ENCODE data around the gene MRPL17. TPM values are rescaled to one million over a fixed set of nuclear protein-coding genes. Genes with fewer than 3 reads are reported as not detected.
A peak's percentile ranks its signal among the peaks of the same experiment; 100 is the strongest.

The MRPL17 gene
- total RNA-seq, 1 donor from 2014 or later, result 33.9 TPM

- H3K9me3 ChIP-seq (ENCODE audit: control insufficient read depth in 3 of 3, low read length in 3 of 3), result no peaks in the 10 kb centered on the region
- H3K9ac ChIP-seq (ENCODE audit: low read depth in 1 of 3, low read length in 3 of 3), result no peak overlapping the region
- H3K4me3 ChIP-seq (ENCODE audit: low read length in 3 of 3), result no peak overlapping the region
- peaks cover 35 to 40% (median 36%) of the 10 kb centered on the region in 3 donors for H3K4me1 ChIP-seq (ENCODE audit: control insufficient read depth in 3 of 3, insufficient read depth in 3 of 3, low read length in 3 of 3)
- H3K36me3 ChIP-seq (ENCODE audit: control insufficient read depth in 3 of 3, insufficient read depth in 3 of 3, low read length in 3 of 3), result no peaks in the 10 kb centered on the region
- peak overlapping the region; percentile 85 for H3K27ac ChIP-seq (ENCODE audit: low read depth, low read length)
- peaks cover 5 to 13% (median 7%) of the 10 kb centered on the region in 3 donors for H3K27me3 ChIP-seq (ENCODE audit: control insufficient read depth in 3 of 3, insufficient read depth in 3 of 3, low read length in 3 of 3)
Observed at GRCh38 chr11:6648501-6648900, 34.6 kb downstream of the MRPL17 start.

DNA sequence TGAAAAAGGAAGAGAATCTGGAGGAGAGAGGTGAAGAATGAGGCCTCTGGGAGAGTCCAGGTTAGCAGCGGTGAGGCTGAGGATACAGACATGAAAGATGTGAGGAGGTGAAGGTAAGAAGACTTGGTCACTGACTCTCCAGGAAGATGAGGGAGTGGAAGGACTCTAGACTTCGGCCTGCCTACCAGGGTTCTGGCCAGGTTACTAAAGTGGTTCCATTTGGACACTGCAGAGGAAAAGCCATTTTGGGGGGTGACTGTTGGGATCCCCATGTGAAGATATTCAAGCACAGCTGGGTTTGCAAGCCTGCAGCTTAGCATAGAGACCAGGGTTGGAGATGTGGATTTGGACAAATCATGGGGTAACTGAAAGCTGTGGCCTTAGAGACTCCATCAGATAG is 35.3 kb downstream of the MRPL17 start:
- no peaks in the 10 kb centered on the region for H3K36me3 ChIP-seq (ENCODE audit: control insufficient read depth in 3 of 3, insufficient read depth in 3 of 3, low read length in 3 of 3)
- no peak overlapping the region for H3K4me3 ChIP-seq (ENCODE audit: low read length in 3 of 3)
- no peak overlapping the region for H3K9ac ChIP-seq (ENCODE audit: low read depth in 1 of 3, low read length in 3 of 3)
- no peaks in the 10 kb centered on the region for H3K9me3 ChIP-seq (ENCODE audit: control insufficient read depth in 3 of 3, low read length in 3 of 3)
- peaks cover 4 to 13% (median 5%) of the 10 kb centered on the region in 3 donors for H3K27me3 ChIP-seq (ENCODE audit: control insufficient read depth in 3 of 3, insufficient read depth in 3 of 3, low read length in 3 of 3)
- peaks cover 34 to 36% (median 36%) of the 10 kb centered on the region in 3 donors for H3K4me1 ChIP-seq (ENCODE audit: control insufficient read depth in 3 of 3, insufficient read depth in 3 of 3, low read length in 3 of 3)
- peak overlapping the region; percentile 85 for H3K27ac ChIP-seq (ENCODE audit: low read depth, low read length)

DNA sequence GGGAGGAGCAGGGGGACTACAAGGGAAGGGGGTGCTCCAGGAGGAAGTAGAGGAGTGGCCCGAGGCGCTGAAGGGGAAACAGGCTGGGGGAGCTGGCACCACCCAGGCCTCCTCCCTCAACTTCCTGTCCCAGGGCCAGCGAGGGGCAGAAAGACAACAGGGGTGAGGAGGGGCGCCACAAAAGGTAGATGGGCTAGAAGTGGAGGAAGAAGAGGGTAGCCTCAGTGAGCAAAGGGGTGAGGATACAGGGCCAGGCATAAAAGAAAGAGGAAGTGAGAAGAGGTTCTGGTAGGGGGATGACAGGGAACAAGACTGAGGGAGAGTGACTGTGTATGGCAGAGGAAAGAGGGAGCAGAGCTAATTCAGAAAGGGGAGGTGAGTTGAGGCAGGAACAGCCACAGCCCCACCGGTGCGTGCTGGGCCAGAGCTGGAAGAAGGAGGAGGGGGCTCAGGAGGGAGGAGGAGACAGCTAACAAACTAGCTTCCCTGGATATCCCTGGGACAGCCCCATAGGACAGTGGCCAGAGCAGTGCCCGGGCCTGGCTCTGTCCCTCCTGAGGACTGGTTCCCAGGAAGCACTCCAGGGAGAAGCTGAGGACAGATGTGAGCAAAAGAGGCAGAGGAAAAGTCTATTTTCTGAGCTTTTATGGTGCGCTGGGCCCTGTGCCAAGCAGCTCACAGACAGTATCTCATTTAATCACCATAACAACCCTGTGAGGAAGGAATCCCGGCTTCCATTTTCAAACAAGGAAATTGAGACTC is 36.0 kb downstream of the MRPL17 start:
- Histone ChIP-seq H3K27me3 (ENCODE audit: control insufficient read depth in 3 of 3, insufficient read depth in 3 of 3, low read length in 3 of 3) (peaks cover 0 to 13% (median 5%) of the 10 kb centered on the region in 3 donors), H3K36me3 (ENCODE audit: control insufficient read depth in 3 of 3, insufficient read depth in 3 of 3, low read length in 3 of 3) (no peaks in the 10 kb centered on the region), H3K4me1 (ENCODE audit: control insufficient read depth in 3 of 3, insufficient read depth in 3 of 3, low read length in 3 of 3) (peaks cover 31 to 36% (median 32%) of the 10 kb centered on the region in 3 donors), H3K4me3 (ENCODE audit: low read length in 3 of 3) (peak overlapping the region in 2 of 3 donors; percentile 20 to 27), H3K9me3 (ENCODE audit: control insufficient read depth in 3 of 3, low read length in 3 of 3) (no peaks in the 10 kb centered on the region), H3K27ac (ENCODE audit: low read depth, low read length) (peak overlapping the region; percentile 85), H3K9ac (ENCODE audit: low read depth in 1 of 3, low read length in 3 of 3) (peak overlapping the region in 2 of 3 donors; percentile 28 to 58)

DNA sequence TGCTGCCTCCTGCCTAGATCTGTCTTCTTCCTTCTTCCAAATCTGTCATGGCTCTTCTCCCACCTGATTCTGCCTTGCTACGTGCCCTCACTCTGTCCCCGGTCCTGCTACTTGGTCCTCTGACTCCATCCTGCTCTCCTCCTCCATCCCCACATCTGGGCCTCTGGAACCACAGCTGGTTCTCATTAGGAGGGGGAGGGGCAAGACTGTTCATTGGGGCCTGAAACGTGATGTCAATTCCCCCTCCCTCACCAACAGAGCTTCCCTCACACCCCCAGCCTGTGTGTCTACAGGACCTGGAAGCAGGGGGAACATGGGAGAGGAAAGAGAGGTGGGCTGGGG is 36.6 kb downstream of the MRPL17 start:
- Histone ChIP-seq H3K4me1 (ENCODE audit: control insufficient read depth in 3 of 3, insufficient read depth in 3 of 3, low read length in 3 of 3) (peaks cover 31 to 39% (median 32%) of the 10 kb centered on the region in 3 donors), H3K9ac (ENCODE audit: low read depth in 1 of 3, low read length in 3 of 3) (peak overlapping the region in 1 of 3 donors; percentile 40), H3K27me3 (ENCODE audit: control insufficient read depth in 3 of 3, insufficient read depth in 3 of 3, low read length in 3 of 3) (peaks cover 0 to 13% (median 5%) of the 10 kb centered on the region in 3 donors), H3K27ac (ENCODE audit: low read depth, low read length) (peak overlapping the region; percentile 85), H3K9me3 (ENCODE audit: control insufficient read depth in 3 of 3, low read length in 3 of 3) (no peaks in the 10 kb centered on the region), H3K4me3 (ENCODE audit: low read length in 3 of 3) (peak overlapping the region; percentile 26 to 52 (median 27)), H3K36me3 (ENCODE audit: control insufficient read depth in 3 of 3, insufficient read depth in 3 of 3, low read length in 3 of 3) (no peaks in the 10 kb centered on the region)

GRCh38 chr11:6646071-6646470 is 37.1 kb downstream of the MRPL17 start:
- peak overlapping the region; percentile 85 for H3K27ac ChIP-seq (ENCODE audit: low read depth, low read length)
- peak overlapping the region in 1 of 3 donors; percentile 40 for H3K9ac ChIP-seq (ENCODE audit: low read depth in 1 of 3, low read length in 3 of 3)
- peaks cover 0 to under 1% (median 0%) of the 10 kb centered on the region in 3 donors for H3K36me3 ChIP-seq (ENCODE audit: control insufficient read depth in 3 of 3, insufficient read depth in 3 of 3, low read length in 3 of 3)
- no peaks in the 10 kb centered on the region for H3K9me3 ChIP-seq (ENCODE audit: control insufficient read depth in 3 of 3, low read length in 3 of 3)
- H3K27me3 ChIP-seq (ENCODE audit: control insufficient read depth in 3 of 3, insufficient read depth in 3 of 3, low read length in 3 of 3), result peaks cover 0 to 13% (median 5%) of the 10 kb centered on the region in 3 donors
- peak overlapping the region; percentile 26 to 52 (median 29) for H3K4me3 ChIP-seq (ENCODE audit: low read length in 3 of 3)
- H3K4me1 ChIP-seq (ENCODE audit: control insufficient read depth in 3 of 3, insufficient read depth in 3 of 3, low read length in 3 of 3), result peaks cover 31 to 42% (median 32%) of the 10 kb centered on the region in 3 donors

DNA sequence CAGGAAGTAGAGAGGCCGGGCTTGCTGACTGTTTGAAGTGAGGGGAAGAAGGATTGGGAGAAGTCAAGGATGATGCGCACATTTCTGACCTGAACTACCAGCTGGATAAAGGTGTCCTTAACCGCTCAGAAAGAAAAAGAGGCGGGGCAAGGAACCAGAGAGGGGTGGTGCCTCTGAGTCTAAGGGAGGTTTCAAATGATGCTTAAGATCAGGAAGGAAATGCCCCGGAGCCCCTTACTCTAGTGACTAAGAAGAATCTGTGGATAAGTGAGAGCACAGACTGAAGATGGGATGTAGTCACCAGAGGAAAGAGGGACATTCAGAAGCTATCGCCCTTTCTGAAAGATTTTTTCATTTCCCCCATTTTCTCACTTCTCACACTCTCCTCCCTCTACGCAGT is 40.2 kb downstream of the MRPL17 start:
- peaks cover 0 to 11% (median 7%) of the 10 kb centered on the region in 3 donors for H3K36me3 ChIP-seq (ENCODE audit: control insufficient read depth in 3 of 3, insufficient read depth in 3 of 3, low read length in 3 of 3)
- H3K9ac ChIP-seq (ENCODE audit: low read depth in 1 of 3, low read length in 3 of 3), result no peak overlapping the region
- peaks cover 0 to 9% (median 5%) of the 10 kb centered on the region in 3 donors for H3K27me3 ChIP-seq (ENCODE audit: control insufficient read depth in 3 of 3, insufficient read depth in 3 of 3, low read length in 3 of 3)
- no peak overlapping the region for H3K27ac ChIP-seq (ENCODE audit: low read depth, low read length)
- H3K4me3 ChIP-seq (ENCODE audit: low read length in 3 of 3), result no peak overlapping the region
- no peaks in the 10 kb centered on the region for H3K9me3 ChIP-seq (ENCODE audit: control insufficient read depth in 3 of 3, low read length in 3 of 3)
- H3K4me1 ChIP-seq (ENCODE audit: control insufficient read depth in 3 of 3, insufficient read depth in 3 of 3, low read length in 3 of 3), result peaks cover 39 to 45% (median 41%) of the 10 kb centered on the region in 3 donors

DNA sequence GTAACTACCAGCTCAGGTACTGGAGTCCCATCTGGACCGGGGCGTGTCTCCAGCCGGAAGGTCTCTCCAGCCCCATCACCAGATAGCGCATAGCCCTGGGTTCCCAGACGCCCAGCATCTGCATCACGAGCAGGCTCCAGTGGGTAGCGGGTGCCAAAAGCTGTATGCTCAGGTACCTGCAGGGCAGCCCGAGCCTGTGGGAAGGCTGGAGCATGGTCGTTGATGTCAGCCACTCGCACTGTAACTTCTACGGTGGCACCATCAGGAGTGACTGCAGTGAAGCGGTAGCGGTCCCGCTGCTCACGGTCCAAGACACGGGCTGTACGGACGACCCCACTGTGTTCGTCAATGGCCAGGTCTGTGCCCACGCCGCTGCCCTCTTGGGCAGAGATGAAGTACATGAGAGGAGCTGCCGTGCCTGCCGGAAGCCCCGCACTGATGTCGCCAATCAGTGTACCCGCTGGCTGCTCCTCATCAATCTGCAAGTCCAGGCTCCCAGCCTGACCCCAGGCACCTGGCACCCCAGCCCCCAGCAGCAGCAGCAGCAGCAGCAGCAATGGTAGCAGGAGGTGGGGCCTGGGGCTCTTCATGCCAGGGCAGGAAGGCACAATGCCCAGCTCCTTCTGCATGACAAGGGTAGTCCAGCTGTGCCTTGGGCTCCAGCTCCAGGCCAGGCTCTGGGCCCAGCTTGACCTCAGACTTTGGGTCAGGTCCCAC is 42.0 kb downstream of the MRPL17 start:
- no peak overlapping the region for H3K9ac ChIP-seq (ENCODE audit: low read depth in 1 of 3, low read length in 3 of 3)
- peaks cover 0 to 11% (median 7%) of the 10 kb centered on the region in 3 donors for H3K36me3 ChIP-seq (ENCODE audit: control insufficient read depth in 3 of 3, insufficient read depth in 3 of 3, low read length in 3 of 3)
- H3K9me3 ChIP-seq (ENCODE audit: control insufficient read depth in 3 of 3, low read length in 3 of 3), result no peaks in the 10 kb centered on the region
- H3K4me3 ChIP-seq (ENCODE audit: low read length in 3 of 3), result no peak overlapping the region
- H3K4me1 ChIP-seq (ENCODE audit: control insufficient read depth in 3 of 3, insufficient read depth in 3 of 3, low read length in 3 of 3), result peaks cover 36 to 40% (median 38%) of the 10 kb centered on the region in 3 donors
- no peak overlapping the region for H3K27ac ChIP-seq (ENCODE audit: low read depth, low read length)
- H3K27me3 ChIP-seq (ENCODE audit: control insufficient read depth in 3 of 3, insufficient read depth in 3 of 3, low read length in 3 of 3), result peaks cover 0 to 5% (median 0%) of the 10 kb centered on the region in 3 donors

DNA sequence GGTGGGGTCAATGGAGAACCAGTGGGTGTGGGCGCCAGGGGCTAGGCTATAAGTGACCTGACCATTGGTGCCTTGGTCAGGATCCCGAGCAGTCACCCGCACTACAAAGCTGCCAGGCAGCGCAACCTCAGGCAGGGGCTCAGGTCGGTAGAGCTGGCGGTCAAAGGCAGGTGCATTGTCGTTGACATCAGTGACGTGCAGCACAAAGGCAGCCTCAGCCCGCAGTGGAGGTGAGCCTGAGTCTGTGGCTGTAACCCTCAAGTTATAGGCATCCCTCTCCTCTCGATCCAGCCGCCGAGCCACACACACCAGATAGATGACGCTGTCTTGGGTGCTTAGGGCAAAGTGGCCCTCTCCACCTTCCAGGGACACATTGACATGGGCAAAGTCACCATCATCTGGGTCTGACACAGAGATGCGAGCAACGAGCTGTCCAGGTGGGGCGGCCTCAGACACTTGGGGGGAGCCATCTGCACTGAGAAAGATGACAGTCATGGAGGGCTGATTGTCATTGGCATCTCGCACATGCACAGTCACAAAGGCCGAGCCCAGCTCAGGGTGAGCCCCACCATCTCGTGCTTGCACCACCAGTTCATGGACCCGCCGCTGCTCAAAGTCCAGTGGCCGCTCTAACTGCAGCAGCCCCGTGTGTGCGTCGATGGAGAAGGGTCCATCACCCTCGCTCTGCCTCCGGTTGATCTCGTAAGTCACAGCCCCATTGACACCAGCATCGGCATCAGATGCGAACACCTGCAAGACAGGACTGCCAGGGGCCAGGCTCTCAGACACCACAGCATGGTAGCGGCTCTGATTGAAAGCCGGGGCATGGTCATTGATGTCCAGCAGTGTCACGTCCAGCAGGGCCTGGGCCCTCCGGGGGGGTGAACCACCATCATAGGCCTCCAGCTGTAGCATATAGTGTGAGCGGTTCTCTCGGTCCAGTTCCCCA is 42.8 kb downstream of the MRPL17 start:
- peaks cover 0 to 11% (median 7%) of the 10 kb centered on the region in 3 donors for H3K36me3 ChIP-seq (ENCODE audit: control insufficient read depth in 3 of 3, insufficient read depth in 3 of 3, low read length in 3 of 3)
- peaks cover 35 to 40% (median 38%) of the 10 kb centered on the region in 3 donors for H3K4me1 ChIP-seq (ENCODE audit: control insufficient read depth in 3 of 3, insufficient read depth in 3 of 3, low read length in 3 of 3)
- no peak overlapping the region for H3K9ac ChIP-seq (ENCODE audit: low read depth in 1 of 3, low read length in 3 of 3)

DNA sequence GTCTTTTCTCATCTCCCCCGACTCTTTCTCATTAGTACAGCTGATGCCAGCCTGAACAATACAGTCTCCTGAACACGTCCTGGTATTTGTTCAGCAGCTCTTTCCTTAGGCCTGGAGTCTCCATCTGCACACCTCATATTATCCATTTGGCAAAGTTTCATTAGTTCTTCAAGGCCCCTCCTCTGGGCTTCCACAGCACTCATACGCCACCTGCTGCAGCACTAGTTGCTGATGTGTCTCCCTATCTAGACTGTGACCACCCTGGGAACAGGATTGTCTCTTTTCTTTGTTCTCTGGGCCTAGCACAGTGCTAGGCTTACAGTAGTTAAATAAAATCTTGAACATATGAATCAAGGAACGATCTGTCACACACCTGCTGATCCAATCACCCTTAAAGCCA is 44.7 kb downstream of the MRPL17 start:
- Histone ChIP-seq H3K9me3 (ENCODE audit: control insufficient read depth in 3 of 3, low read length in 3 of 3) (no peaks in the 10 kb centered on the region), H3K27ac (ENCODE audit: low read depth, low read length) (peak overlapping the region; percentile 25), H3K36me3 (ENCODE audit: control insufficient read depth in 3 of 3, insufficient read depth in 3 of 3, low read length in 3 of 3) (peaks cover 0 to 11% (median 11%) of the 10 kb centered on the region in 3 donors), H3K27me3 (ENCODE audit: control insufficient read depth in 3 of 3, insufficient read depth in 3 of 3, low read length in 3 of 3) (no peaks in the 10 kb centered on the region), H3K9ac (ENCODE audit: low read depth in 1 of 3, low read length in 3 of 3) (no peak overlapping the region), H3K4me1 (ENCODE audit: control insufficient read depth in 3 of 3, insufficient read depth in 3 of 3, low read length in 3 of 3) (peaks cover 39 to 46% (median 41%) of the 10 kb centered on the region in 3 donors), H3K4me3 (ENCODE audit: low read length in 3 of 3) (peak overlapping the region in 1 of 3 donors; percentile 20)

More for the DNA sequence above, 42.8 kb downstream of the MRPL17 start:
- Histone ChIP-seq H3K4me3 (ENCODE audit: low read length in 3 of 3) (no peak overlapping the region), H3K9me3 (ENCODE audit: control insufficient read depth in 3 of 3, low read length in 3 of 3) (no peaks in the 10 kb centered on the region), H3K27me3 (ENCODE audit: control insufficient read depth in 3 of 3, insufficient read depth in 3 of 3, low read length in 3 of 3) (peaks cover 0 to 5% (median 0%) of the 10 kb centered on the region in 3 donors), H3K27ac (ENCODE audit: low read depth, low read length) (no peak overlapping the region)
